Natural killer cell (primary cell): ENCODE data around the gene GLTPD2. TPM values are rescaled to one million over a fixed set of nuclear protein-coding genes. Genes with fewer than 3 reads are reported as not detected.

ENCODE experiments used
- ATAC-seq, 3 donors: fragments of 150-1000 bp in 2 of 3; fragments of 200-7000 bp in 1 of 3; cut with Tn5 transposase; 1 replicate in 1 of 3; 2 replicates in 2 of 3; pipeline ENCODE4 v1.10.0; 2021; ENCODE audit warnings: mild to moderate bottlenecking in 2 of 3, moderate library complexity in 2 of 3
- DNase-seq, 2 donors: peaks; one replicate each; pipeline versions ENCODE4 v3.0.0 to v3.0.0-alpha.2; 2013 to 2021; ENCODE audit warnings: mixed read lengths in 1 of 2
- H3K27ac ChIP-seq: one replicate; pipeline ENCODE4 v1.5.1; 2013; ENCODE audit warnings: mild to moderate bottlenecking, low read length
- H3K27me3 ChIP-seq: one replicate; pipeline ENCODE4 v1.6.1; 2013; ENCODE audit warnings: low read length; ENCODE audit not compliant: control insufficient read depth, insufficient read depth
- H3K36me3 ChIP-seq: one replicate; pipeline ENCODE4 v1.6.1; 2013; ENCODE audit warnings: low read length; ENCODE audit not compliant: control insufficient read depth, insufficient read depth
- H3K4me1 ChIP-seq: one replicate; pipeline ENCODE4 v1.6.1; 2013; ENCODE audit warnings: low read length; ENCODE audit not compliant: control insufficient read depth, insufficient read depth
- H3K4me3 ChIP-seq: one replicate; pipeline ENCODE4 v1.5.1; 2013; ENCODE audit warnings: low read length
- H3K9me3 ChIP-seq: one replicate; pipeline ENCODE4 v1.6.1; 2013; ENCODE audit warnings: low read length; ENCODE audit not compliant: control insufficient read depth, insufficient read depth
- H3K27ac Mint-ChIP-seq, 2 donors: one replicate each; pipeline ENCODE4 v1.8.0; 2022; ENCODE audit warnings: mild to moderate bottlenecking in 2 of 2, mixed read lengths in 2 of 2, moderate library complexity in 1 of 2
- H3K27me3 Mint-ChIP-seq, 2 donors: one replicate each; pipeline ENCODE4 v1.8.0; 2022; ENCODE audit warnings: low read depth in 2 of 2, mixed read lengths in 2 of 2
- H3K36me3 Mint-ChIP-seq: one replicate; pipeline ENCODE4 v1.8.0; 2022; ENCODE audit warnings: mixed read lengths
- H3K4me1 Mint-ChIP-seq, 2 donors: one replicate each; pipeline ENCODE4 v1.8.0; 2022; ENCODE audit warnings: mixed read lengths in 2 of 2
- H3K4me3 Mint-ChIP-seq: one replicate; pipeline ENCODE4 v1.8.0; 2022; ENCODE audit warnings: mild to moderate bottlenecking, moderate library complexity, mixed read lengths
- H3K9me3 Mint-ChIP-seq, 2 donors: one replicate each; pipeline ENCODE4 v1.8.0; 2022; ENCODE audit warnings: mixed read lengths in 2 of 2
- WGBS: methylation state at CpG from one replicate; pipeline ENCODE4 v1.1.7; 2013; ENCODE audit warnings: missing lambda C conversion rate; ENCODE audit not compliant: insufficient coverage; 5-methylcytosine and 5-hydroxymethylcytosine counted together
- intact Hi-C: fragments of 100-400 bp; cut with micrococcal nuclease; formaldehyde crosslinking; loops from one replicate; pipeline ENCODE4 v1.14.2; 2022
- total RNA-seq, 4 donors: library from RNA; stranded (reverse); fragments of 120-200 nt in 1 of 4; gene quantifications; one replicate each; pipeline versions ENCODE4 v1.2.3 to v1.2.4, GENCODE V29; 2013 to 2022
- TF ChIP-seq, protein P1 (sequence below): fragments of 200-600 bp; IDR thresholded peaks from one replicate; pipeline ENCODE4 v1.8.0; 2022; ENCODE audit warnings: antibody characterized with exemption

GLTPD2 gene
- total RNA-seq, 3 donors from 2014 or later (not counting 1 experiment from before 2014, with no cell fraction given), result not detected

DNA sequence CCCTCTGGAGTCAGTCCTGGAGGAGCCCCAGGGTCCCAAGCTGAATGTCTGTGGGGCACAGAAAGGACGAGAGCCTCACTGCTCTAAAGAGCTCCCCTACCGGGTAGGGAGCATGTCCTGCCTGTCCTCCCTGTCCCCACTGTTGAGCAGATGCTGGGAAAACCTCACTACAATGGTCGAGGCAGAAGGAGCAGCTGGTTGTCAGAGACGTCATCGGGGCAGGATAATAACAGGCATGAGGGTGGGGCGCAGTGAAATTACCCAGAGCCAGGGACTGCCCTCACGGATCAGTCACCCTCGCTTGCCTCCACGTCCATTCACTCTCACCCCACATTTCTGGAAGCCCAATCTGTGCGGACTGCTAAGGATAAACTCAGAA is 16.5 kb upstream of the GLTPD2 start:
- Mint-ChIP-seq H3K27ac (no peak overlapping the region), H3K4me3 (no peak overlapping the region), H3K27me3 (peaks cover 5 to 20% of the 10 kb centered on the region in 2 donors), H3K4me1 (no peaks in the 10 kb centered on the region), H3K36me3 (no peaks in the 10 kb centered on the region), H3K9me3 (no peaks in the 10 kb centered on the region)
- intact Hi-C loops, result no loop called here
- WGBS, result 87% methylated on average over 10 of the region's 10 CpGs
- TF ChIP-seq, protein P1, sequence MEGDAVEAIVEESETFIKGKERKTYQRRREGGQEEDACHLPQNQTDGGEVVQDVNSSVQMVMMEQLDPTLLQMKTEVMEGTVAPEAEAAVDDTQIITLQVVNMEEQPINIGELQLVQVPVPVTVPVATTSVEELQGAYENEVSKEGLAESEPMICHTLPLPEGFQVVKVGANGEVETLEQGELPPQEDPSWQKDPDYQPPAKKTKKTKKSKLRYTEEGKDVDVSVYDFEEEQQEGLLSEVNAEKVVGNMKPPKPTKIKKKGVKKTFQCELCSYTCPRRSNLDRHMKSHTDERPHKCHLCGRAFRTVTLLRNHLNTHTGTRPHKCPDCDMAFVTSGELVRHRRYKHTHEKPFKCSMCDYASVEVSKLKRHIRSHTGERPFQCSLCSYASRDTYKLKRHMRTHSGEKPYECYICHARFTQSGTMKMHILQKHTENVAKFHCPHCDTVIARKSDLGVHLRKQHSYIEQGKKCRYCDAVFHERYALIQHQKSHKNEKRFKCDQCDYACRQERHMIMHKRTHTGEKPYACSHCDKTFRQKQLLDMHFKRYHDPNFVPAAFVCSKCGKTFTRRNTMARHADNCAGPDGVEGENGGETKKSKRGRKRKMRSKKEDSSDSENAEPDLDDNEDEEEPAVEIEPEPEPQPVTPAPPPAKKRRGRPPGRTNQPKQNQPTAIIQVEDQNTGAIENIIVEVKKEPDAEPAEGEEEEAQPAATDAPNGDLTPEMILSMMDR, result no peak
- H3K27me3 ChIP-seq, result no peaks in the 10 kb centered on the region
- H3K36me3 ChIP-seq, result no peaks in the 10 kb centered on the region
- no peaks in the 10 kb centered on the region for H3K4me1 ChIP-seq
- no peak overlapping the region for H3K4me3 ChIP-seq
- no peaks in the 10 kb centered on the region for H3K9me3 ChIP-seq
- ATAC-seq (no peak), DNase-seq (no peak)
- H3K27ac ChIP-seq, result no peak overlapping the region

DNA sequence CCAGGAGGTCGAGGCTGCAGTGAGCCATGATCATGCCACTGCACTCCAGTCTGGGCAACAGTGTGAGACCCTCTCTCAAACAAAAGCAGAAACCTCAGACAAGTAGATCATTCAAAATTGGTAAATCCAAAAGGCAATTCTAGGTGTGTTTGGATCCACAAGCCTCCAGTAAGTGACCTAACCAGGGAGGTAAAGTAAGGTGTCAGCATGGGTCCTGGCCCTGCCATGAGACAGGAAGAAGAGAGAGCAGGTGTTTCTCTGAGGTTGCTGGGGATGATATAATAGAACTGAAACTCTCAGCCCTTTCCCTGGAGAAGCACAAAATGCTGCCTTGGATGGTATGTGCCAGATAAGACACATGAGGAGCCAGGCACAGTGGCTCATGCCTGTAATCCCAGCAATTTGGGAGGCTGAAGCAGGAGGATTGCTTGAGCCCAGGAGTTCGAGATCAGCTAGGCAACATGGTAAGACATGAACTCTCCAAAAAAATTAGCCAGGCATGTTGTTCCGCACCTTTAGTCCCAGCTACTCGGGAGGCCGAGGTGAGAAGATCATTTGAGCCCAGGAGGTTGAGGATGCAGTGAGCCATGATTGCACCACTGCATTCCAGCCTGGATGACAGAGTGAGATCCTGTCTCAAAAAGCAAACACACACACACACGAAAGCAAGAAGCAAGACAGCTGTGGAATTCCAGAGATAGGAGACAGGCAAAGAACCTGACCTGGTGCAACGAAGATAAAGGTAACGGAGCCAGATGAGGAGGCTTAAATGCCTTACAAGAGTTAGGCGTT is 10.6 kb upstream of the GLTPD2 start:
- TF ChIP-seq, protein P1, result no peak
- Histone ChIP-seq H3K9me3 (no peaks in the 10 kb centered on the region), H3K36me3 (no peaks in the 10 kb centered on the region), H3K4me1 (no peaks in the 10 kb centered on the region), H3K27ac (no peak overlapping the region), H3K27me3 (peaks cover 8% of the 10 kb centered on the region), H3K4me3 (no peak overlapping the region)
- Mint-ChIP-seq H3K36me3 (no peaks in the 10 kb centered on the region), H3K27me3 (peaks cover 14 to 35% of the 10 kb centered on the region in 2 donors), H3K27ac (no peak overlapping the region), H3K4me1 (peaks cover 0 to 5% of the 10 kb centered on the region in 2 donors), H3K9me3 (no peaks in the 10 kb centered on the region), H3K4me3 (no peak overlapping the region)
- ATAC-seq (no peak), DNase-seq (no peak)
- 90% methylated on average over 9 of the region's 9 CpGs for WGBS
- intact Hi-C loops, result no loop called here

DNA sequence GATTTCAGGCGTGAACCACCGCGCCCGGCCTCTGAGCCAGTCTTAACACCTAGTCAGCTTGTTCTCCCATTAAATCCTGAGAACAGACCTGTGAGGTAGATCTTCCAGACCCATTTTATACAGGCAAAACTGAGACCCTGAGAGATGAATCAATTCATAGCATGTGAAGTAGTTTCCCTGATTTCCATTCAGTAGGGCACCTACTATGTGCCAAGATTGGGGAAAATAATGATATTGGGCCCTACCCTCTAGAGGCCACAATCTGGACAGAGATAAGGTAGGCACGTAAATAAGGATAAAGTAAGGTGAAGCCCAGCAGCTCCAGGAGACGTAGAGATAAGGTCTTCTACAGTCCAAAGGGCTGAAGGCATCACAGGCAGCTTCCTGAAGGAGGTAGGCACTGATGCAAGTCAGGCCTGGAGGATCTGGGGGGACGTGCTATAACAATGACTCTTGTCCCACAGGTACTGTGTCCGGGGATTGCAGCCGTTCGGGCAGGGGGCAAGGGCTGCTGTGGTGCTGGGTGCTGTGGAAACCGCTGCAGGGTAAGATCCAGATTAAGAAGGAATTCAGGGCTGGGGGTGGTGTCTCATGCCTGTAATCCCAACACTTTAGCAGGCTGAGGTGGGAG is 8.3 kb upstream of the GLTPD2 start:
- H3K9me3 Mint-ChIP-seq, result no peaks in the 10 kb centered on the region
- Histone ChIP-seq H3K27me3 (peaks cover 24% of the 10 kb centered on the region), H3K9me3 (no peaks in the 10 kb centered on the region), H3K4me1 (peaks cover 5% of the 10 kb centered on the region), H3K4me3 (no peak overlapping the region), H3K36me3 (no peaks in the 10 kb centered on the region), H3K27ac (no peak overlapping the region)
- WGBS, result 90% methylated on average over 11 of the region's 11 CpGs
- intact Hi-C loops, result no loop called here
- TF ChIP-seq, protein P1, result no peak
- no peaks in the 10 kb centered on the region for H3K36me3 Mint-ChIP-seq
- no peak for ATAC-seq
- H3K4me3 Mint-ChIP-seq, result no peak overlapping the region
- DNase-seq, result no peak
- peaks cover 26 to 42% of the 10 kb centered on the region in 2 donors for H3K27me3 Mint-ChIP-seq
- peaks cover 0 to 5% of the 10 kb centered on the region in 2 donors for H3K4me1 Mint-ChIP-seq
- H3K27ac Mint-ChIP-seq, result no peak overlapping the region
